ENCODE measurements around the gene UBE2E3. TPM values are rescaled to one million over a fixed set of nuclear protein-coding genes. Genes with fewer than 3 reads are reported as not detected.

UBE2E3 gene
- polyA plus RNA-seq, 4 donors: 199 to 257 (median 216) TPM

DNA sequence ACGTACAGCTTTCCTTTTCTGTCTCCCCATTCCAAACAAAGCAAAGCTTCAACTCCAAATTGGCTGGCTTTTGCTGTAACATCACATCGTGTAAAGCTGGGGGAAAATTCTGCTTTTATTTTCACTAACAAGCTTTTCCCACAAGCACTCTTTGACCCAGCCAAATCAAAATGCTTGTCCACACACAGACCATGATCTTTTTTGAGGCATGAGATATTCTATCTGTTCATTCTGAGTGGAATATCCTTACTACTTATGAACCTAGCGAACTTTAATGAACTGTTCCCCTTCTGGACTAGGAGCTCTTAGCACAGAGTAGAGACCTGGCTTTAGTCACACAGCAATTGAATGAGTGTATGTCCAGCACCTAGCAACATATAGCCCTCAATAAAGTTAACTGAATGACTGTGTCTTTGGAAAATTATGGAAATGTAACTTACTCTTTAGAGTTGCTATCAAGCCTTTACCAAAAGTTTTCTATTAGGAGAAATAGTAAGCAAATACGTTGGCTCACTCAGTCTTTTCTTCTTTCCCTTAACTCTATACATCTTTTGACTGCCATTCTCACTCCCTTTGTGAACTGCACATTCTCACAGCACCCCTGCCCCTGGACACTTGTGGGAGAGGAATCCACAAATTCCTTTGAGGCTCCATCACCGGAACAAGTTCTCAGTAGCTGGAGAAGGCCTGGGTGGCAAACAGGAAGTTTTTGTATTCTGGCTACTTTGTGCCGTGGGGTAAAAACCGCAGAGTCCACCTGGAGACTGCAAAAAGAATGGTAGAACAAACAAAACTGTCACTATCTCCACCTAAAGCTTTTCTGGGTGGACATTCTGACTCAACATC, 1.3 kb upstream of the UBE2E3 start:
- peak in 1 of 4 donors; percentile 13 for DNase-seq (ENCODE audit: low read depth in 4 of 4, low spot score in 2 of 4)

DNA sequence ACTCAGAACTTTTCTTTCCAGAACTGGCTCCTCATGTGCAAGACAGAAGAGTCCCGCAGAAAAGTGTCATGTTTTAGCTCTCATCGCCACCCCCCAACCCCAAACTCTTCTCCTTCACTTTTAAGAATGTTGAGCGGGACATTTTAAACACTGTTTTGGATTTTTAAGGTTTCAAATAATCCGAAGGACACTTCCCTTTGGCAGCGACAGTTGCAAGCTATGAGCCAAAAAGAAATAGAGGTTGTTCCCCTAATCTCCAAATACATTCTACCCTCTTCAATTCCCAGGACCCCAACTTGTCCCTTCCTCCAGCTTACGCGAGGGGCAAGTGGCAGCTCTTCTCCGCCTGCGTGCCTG, 678 bp upstream of the UBE2E3 start:
- peak in 3 of 4 donors; percentile 12 to 43 (median 39) for DNase-seq (ENCODE audit: low read depth in 4 of 4, low spot score in 2 of 4)

DNA sequence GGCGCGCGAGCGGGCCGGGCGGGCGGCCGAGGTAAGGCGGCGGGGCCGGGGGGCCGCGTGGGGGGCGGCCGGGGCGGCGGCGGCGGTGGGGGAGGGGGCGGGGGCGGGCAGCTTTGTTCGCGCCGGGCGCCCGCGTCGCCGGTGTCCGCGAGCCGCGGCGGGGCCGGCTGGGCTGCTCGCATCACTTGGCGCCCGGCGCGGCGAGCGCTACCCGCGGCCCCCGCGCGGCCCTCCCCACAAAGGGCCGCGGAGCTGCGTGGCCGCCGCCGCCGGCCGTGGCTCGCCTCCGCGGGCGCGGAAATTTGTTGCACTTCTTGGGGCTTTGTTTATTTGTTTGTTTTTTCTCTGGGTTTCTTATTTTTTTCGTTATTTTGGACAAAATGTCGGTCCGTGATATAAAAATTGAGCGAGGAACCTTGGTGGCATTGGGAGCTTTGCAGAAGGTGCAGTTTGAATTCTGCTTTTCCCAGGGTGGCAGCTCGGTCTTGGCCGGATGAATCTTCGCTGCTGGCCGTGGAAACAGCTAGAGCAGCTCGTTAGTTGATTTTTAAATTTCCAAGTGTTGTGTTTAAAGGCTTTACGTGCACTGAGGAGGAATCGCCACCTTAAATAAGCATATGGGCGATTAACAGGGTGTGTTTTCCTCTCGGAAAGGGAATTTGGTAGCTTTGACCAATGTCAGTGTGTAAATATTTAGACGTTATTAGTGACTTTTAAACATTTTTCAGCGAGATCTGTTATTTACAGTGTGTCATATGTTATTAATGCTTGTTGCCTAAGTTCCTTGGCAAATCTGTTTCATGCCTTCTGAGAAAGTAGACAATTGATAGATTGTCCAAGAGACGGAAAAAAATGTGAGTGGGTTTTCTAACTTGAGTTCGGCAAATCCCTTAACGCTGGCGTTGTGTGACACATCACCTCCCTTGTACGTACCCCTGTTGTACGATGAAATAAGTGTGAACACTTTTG, 822 bp downstream of the UBE2E3 start:
- peak in 3 of 4 donors; percentile 21 to 50 (median 26) for DNase-seq (ENCODE audit: low read depth in 4 of 4, low spot score in 2 of 4)

DNA sequence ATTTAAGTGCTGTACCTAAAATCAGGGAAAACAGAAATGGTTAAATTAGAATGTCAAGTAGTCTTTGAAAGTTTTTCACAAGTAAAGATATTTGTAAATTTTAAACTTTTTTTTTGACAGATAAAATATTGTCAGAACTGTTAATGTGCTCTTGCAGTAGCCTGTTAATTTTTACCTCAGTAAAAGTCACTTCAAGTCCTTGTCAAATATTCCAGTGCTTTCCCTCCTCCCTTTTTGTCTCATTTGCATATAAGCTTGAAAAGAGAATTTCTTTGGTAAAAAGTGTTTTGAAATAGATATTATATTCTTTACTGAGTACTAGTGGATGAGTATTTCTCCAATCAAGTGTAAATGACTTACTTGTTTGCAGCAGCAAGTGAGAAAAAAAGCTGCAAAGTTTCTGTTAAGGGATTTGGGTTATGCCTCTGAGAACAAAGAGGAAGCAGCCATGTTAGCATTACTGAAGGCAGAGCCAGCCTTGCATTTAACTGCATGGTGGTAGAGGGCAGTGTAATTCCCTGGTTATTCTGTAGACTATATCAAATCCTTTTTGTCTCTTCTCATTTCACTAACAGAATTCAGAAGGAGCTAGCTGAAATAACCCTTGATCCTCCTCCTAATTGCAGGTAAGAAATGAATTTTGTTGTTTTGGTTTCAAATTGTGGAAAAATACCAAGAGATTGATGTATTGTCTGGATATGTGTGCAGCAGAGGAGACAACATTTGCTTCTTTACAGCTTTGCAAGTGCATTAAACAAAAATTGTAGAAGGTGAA, 3.2 kb downstream of the UBE2E3 start:
- DNase-seq (ENCODE audit: low read depth in 4 of 4, low spot score in 2 of 4): peak; percentile 46 to 90 (median 66)

- peak in 1 of 4 donors; percentile 19 for DNase-seq (ENCODE audit: low read depth in 4 of 4, low spot score in 2 of 4)
Measured at GRCh38 chr2:180985771-180986395, 5.5 kb downstream of the UBE2E3 start.

DNA sequence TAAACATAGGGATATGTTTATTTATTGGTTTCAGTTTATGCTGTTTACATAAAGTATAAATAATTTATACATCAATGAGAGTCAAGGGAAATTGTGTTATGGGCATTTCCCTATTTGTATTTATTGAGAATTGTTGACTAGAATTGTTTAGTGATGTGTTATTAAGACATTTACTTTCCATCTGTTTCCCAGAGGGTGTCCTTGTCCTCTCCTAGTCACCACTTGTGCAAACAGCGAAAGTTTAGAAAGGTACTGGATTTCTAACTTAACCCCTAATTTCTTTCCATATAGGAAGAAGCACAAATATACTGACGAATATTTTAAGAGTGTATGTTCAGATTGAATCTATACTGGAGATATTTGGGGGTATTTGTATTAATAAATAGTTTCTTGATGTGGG, 6.7 kb downstream of the UBE2E3 start:
- no peak for DNase-seq (ENCODE audit: low read depth in 4 of 4, low spot score in 2 of 4)

DNA sequence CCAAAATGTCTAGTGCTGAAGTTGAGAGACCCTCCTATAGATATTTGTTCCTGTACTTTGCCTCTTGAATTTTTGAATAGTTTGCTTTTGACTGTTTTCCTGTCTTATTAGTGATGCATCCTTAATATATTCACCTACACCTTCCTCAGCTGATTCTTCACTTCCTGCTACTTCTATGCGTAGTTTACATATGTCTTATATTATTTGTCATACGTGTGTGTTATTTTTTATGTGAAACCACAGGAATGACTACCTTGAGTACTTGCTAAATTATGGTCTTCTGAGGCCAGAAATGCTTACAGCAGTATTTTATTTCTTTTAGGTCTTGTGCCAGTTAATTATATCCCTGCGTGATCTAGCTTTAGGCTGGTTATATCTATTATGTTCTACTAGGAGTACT, 9.9 kb downstream of the UBE2E3 start:
- DNase-seq (ENCODE audit: low read depth in 4 of 4, low spot score in 2 of 4): no peak

GRCh38 chr2:180990794-180991193, 10.4 kb downstream of the UBE2E3 start:
- DNase-seq (ENCODE audit: low read depth in 4 of 4, low spot score in 2 of 4): no peak

DNA sequence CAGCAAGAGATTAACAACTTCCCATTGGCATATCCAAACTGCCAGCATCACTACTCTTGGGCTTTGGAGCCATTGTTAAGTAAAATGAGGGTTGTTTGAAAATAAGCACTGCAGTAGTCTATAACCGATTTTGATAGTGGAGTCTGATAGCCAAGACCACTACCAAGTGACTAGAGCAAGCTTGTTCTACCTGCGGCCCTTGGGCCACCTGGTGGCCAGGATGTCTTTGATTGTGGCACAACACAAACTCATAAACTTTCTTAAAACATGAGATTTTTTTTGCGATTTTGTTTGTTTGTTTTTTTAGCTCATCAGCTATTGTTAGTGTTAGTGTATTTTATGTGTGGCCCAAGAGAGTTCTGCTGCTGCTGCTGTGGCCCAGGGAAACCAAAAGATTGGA, 11.0 kb downstream of the UBE2E3 start:
- no peak for DNase-seq (ENCODE audit: low read depth in 4 of 4, low spot score in 2 of 4)

DNA sequence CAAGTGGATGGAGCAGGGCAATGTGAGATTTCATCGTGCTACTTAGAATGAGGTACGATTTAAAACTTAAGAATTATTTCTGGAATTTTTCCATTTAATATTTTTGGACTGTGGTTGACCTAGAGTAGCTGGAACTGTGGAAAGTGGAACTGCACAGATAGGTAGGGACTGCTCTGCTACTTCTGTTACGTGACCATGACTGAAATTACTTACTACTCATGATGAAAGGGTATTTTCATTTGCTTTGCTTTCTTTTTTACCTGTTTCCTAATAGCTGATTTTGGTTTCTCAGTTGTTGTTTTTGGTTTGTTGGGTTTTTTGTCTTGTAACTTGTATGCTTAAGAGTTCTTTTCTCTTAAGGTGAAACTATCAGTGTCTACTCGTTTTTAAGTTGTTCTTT, 11.4 kb downstream of the UBE2E3 start:
- DNase-seq (ENCODE audit: low read depth in 4 of 4, low spot score in 2 of 4): no peak

DNA sequence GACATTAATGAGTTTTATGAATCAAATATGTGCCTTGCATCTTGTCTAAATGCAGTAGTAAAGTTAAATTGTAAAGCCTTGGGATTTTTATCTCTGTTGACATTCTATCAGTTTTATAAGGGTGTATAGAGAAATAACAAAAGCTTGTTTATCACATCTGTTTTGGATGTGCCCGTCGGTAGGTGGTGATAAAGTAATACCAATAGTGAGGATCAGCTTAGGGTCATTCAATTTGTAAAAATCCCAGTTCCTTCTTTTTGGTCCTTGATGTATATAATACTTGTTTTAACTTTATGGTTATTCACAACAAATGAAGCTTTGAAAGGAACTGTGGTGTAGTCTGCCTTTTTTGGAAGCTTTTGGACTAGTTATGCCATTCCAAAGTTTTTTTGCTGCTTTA, 12.6 kb downstream of the UBE2E3 start:
- no peak for DNase-seq (ENCODE audit: low read depth in 4 of 4, low spot score in 2 of 4)

DNA sequence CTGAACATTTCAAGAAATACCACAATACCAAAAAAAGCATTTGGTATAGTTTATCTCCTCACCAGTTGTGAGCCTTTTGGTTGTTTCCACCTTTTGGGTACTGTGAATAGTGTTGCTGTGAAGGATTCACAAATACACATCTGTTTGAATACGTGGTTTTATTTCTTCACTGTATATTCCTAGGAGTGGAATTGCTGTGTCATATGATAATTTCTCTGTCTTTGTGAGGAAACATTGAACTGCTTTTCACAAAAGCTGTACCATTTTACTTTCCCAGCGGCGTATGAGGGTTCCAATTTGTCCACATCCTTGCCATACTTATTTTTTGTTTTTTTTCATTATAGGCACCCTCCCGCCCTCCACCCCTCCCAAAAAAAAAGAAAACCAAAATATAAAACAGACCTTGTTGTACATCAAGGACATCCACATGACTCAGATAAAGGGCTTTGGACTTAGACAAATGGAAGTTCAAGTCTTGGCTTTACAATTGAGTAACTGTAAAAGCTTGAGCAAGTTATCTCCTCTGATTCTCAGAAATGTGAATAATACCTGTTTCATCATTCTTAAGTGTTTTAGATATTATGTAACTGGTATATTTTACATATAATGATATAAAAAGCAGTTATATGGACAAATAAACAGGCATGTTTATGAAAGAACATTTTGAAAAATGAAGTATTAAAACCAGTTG, 19.0 kb downstream of the UBE2E3 start:
- DNase-seq (ENCODE audit: low read depth in 4 of 4, low spot score in 2 of 4): no peak

DNA sequence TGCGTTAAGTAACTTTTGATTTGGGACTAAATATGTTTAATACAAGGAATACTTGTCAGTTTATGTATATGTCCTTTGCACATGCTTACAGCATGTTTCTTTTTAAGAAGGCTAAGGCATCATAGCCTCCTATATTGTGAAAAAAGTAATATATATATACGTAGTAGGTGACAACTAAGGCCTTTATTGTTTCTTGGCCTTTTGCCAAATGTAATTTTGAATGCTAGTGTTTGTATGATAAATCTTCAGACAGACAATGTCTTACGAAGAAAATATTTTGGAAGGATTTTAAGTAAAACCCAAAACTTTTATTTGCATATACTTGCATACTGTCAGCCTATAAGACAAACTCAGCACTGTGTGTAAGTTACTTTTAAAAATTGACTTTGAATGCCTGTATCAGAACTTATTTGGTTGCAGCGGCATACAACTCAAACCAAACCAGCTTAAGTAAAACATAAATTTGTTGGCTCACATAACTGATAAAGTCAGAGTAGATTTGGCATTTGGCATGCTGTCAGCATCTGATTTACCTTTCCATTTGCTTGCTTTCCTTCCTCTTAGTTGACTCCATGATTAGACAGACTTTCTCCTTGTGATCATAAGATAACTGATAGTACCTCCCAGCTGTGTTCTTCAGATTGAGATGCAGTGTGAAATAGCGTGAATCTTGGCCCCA, 24.4 kb downstream of the UBE2E3 start:
- no peak for DNase-seq (ENCODE audit: low read depth in 4 of 4, low spot score in 2 of 4)

- no peak for DNase-seq (ENCODE audit: low read depth in 4 of 4, low spot score in 2 of 4)
Measured at GRCh38 chr2:181005326-181005655, 24.9 kb downstream of the UBE2E3 start.

GRCh38 chr2:181005809-181006208, 25.4 kb downstream of the UBE2E3 start:
- DNase-seq (ENCODE audit: low read depth in 4 of 4, low spot score in 2 of 4): no peak

DNA sequence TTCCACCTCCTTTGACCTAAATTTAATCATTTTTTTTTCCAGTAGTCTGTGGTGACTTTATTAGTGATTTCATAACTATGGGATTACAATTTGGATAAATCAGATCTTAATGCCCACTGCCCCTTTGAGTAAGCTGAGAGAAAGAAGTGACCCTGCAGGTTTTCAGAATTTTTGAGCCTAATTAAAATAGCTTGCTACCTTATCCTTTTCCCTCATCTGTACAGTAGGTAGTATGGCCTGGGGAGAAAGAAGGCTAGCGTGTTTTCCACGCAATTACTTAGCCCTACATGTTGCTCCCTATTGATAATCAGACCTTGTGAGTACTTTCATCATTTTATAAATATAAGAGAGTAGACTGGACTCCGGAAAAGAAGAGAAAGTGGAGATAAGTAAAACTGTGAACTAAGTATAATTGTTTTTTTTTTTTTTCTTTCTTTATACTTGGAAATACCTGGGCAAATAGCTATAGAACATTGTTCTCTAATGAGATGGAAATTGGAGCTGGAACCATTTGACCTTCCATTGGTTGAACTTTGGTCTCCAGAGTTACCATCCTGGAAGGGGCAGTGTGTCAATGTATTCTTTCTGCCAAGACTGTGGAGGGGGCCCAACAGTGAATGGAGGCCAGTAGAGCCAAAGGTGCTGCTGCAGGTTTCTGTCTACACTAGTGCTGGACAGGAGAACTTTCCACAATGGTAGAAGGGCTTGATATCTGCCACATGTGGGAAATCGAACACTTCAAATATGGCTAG, 26.9 kb downstream of the UBE2E3 start:
- DNase-seq (ENCODE audit: low read depth in 4 of 4, low spot score in 2 of 4): no peak

DNA sequence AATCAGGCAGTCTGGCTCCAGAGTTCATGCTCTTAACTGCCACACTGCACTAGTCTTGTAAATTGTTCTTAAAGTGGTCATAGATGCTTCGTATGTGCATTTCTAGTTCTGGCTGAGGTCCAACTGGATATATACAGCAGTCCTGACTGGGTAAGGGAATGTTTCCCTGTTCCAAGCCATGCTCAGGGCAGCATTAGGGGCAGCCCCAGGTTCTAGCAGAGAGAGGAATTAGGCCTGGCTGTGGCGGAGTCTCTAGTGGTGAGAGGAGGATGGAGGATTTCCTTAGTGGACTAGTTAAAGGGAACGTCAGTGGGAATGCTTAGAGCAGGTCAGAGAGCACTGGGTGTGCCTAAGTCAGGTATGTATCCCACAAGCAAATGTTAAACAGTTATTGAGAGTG, 28.0 kb downstream of the UBE2E3 start:
- DNase-seq (ENCODE audit: low read depth in 4 of 4, low spot score in 2 of 4): no peak

DNA sequence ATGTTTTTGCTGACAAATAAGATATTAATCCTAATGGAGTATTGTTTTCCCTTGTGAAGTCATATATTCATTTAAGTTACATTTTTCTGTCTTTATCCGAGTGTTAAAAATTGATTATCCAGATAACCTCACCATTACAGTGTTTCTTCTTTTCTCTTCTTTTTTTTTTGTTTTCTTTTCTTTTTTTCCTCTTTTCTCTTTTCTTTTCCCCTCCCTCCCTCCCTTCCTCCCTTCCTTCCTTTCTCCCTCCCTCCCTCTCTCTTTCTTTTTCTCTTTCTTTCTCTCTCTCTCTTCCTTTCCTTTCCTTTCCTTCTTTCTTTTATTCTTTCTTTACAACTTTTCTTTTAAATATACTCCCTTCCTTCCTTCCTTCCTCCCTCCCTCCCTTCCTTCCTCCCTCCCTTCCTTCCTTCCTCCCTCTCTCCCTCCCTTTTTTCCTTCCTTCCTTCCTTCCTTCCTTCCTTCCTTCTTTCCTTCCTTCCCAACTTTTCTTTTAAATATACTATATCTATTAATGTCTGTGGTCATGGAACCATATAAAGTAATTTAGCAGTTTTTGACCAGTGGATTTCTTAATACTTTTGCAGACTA, 40.9 kb downstream of the UBE2E3 start:
- no peak for DNase-seq (ENCODE audit: low read depth in 4 of 4, low spot score in 2 of 4)

Measured in left renal cortex interstitium (tissue), 4 donors.